GM12878 (cell line): ENCODE results near the gene PDE11A. TPM values are rescaled to one million over a fixed set of nuclear protein-coding genes. Genes with fewer than 3 reads are reported as not detected.

Source experiments
- ATAC-seq: fragments of 200-7000 bp; cut with Tn5 transposase; 3 replicates; pipeline ENCODE4 v1.9.1; 2020; ENCODE audit warnings: mild to moderate bottlenecking, moderate library complexity
- BruUV-seq: library from RNA; stranded (reverse); fragments of 400-500 nt; replicated peaks from 2 replicates; lab custom pipeline; 2021; lab: Mats Ljungman, UMichigan
- CTCF ChIA-PET: fragments of 300-600 bp; sonication (Branson Sonifier 250); formaldehyde crosslinking; extraction: SDS; loops from one replicate; lab custom pipeline; 2021; ENCODE audit warnings: inconsistent platforms; lab: Yijun Ruan, JAX
- POLR2A ChIA-PET: fragments of 350-600 bp; formaldehyde crosslinking; extraction: SDS; loops from one replicate; lab custom pipeline; 2021; ENCODE audit warnings: inconsistent platforms; lab: Charles Lee
- RAD21 ChIA-PET: fragments of 300-600 bp; sonication (Branson Sonifier 250); formaldehyde crosslinking; loops from one replicate; lab custom pipeline; 2023; ENCODE audit warnings: antibody characterized with exemption; ENCODE audit not compliant: unreplicated experiment; lab: Charles Lee
- SMC1A ChIA-PET: fragments of 300-600 bp; sonication (Branson Sonifier 250); formaldehyde crosslinking; loops from one replicate; lab custom pipeline; 2023; ENCODE audit not compliant: unreplicated experiment, uncharacterized antibody; lab: Charles Lee
- DNase-seq: peaks from one replicate; pipeline ENCODE4 v3.0.0-alpha.2; 2011; ENCODE audit warnings: low read depth, low spot score
- FAIRE-seq: peaks from 3 replicates; lab custom pipeline; 2011; peaks lifted over from hg19 to GRCh38; lab: Jason Lieb, UNC
- H2AFZ ChIP-seq: 2 replicates; pipeline ENCODE4 v1.6.0; 2011; ENCODE audit warnings: low read depth, low read length, control low read depth; ENCODE audit not compliant: control insufficient read depth
- H3K27ac ChIP-seq: 2 replicates; pipeline ENCODE4 v1.5.1; 2011; ENCODE audit warnings: control low read depth; ENCODE audit not compliant: control insufficient read depth, insufficient read depth
- H3K27me3 ChIP-seq, 2 experiments: replicated peaks in 1 of 2; 2 replicates each; pipeline versions ENCODE4 v1.6.0 to v1.6.1; 2011; ENCODE audit warnings: low read length in 1 of 2; ENCODE audit not compliant: control insufficient read depth in 2 of 2, insufficient read depth in 2 of 2
- H3K36me3 ChIP-seq, 2 experiments: 2 replicates each; pipeline ENCODE4 v1.5.1; 2011; ENCODE audit warnings: low read length in 1 of 2; ENCODE audit not compliant: control insufficient read depth in 2 of 2, insufficient read depth in 2 of 2
- H3K4me1 ChIP-seq: 2 replicates; pipeline ENCODE4 v1.6.1; 2011; ENCODE audit warnings: mild to moderate bottlenecking, low read length, moderate library complexity, mixed read lengths; ENCODE audit not compliant: control insufficient read depth, insufficient read depth
- H3K4me2 ChIP-seq: 2 replicates; pipeline ENCODE4 v1.6.0; 2011; ENCODE audit warnings: control low read depth; ENCODE audit not compliant: control insufficient read depth, insufficient read depth
- H3K4me3 ChIP-seq: fragments of 200-600 bp; sonication (generic); 2 replicates; pipeline ENCODE4 v1.5.1; 2016
- H3K79me2 ChIP-seq: 2 replicates; pipeline ENCODE4 v1.6.0; 2011; ENCODE audit warnings: low read length; ENCODE audit not compliant: control insufficient read depth, insufficient read depth
- H3K9ac ChIP-seq: 2 replicates; pipeline ENCODE4 v1.8.0; 2011; ENCODE audit warnings: low read length, control low read depth, mixed read lengths; ENCODE audit not compliant: control insufficient read depth, insufficient read depth
- H3K9me3 ChIP-seq: replicated peaks from 3 replicates; pipeline ENCODE4 v1.5.1; 2011; ENCODE audit warnings: mild to moderate bottlenecking, low read length; ENCODE audit not compliant: control insufficient read depth, insufficient read depth
- H4K20me1 ChIP-seq: 2 replicates; pipeline ENCODE4 v1.6.0; 2011; ENCODE audit not compliant: control insufficient read depth, insufficient read depth
- EGR1 ChIP-seq, 2 experiments: IDR thresholded peaks; 1 replicate in 1 of 2; 2 replicates in 1 of 2; pipeline ENCODE4 v1.6.1; 2011 to 2012; ENCODE audit warnings: low read depth in 2 of 2, low read length in 2 of 2, borderline replicate concordance in 1 of 2, mild to moderate bottlenecking in 1 of 2, moderate library complexity in 1 of 2
- NR2C2 ChIP-seq: IDR thresholded peaks from 2 replicates; pipeline ENCODE4 v1.6.1; 2011; ENCODE audit warnings: borderline replicate concordance, low read depth; ENCODE audit not compliant: control insufficient read depth, insufficient read length
- SP1 ChIP-seq: IDR thresholded peaks from one replicate; pipeline ENCODE4 v1.6.1; 2011; ENCODE audit warnings: low read depth, low read length
- SUPT20H ChIP-seq: IDR thresholded peaks from 2 replicates; pipeline ENCODE4 v1.6.1; 2011; ENCODE audit warnings: low read depth, mild to moderate bottlenecking, low read length, moderate library complexity, borderline replicate concordance; ENCODE audit not compliant: control insufficient read depth
- SUZ12 ChIP-seq: fragments of 200-600 bp; sonication (generic); IDR thresholded peaks from one replicate; pipeline ENCODE4 v1.6.1; 2018; ENCODE audit warnings: antibody characterized with exemption, mild to moderate bottlenecking; ENCODE audit not compliant: unreplicated experiment
- ZNF622 ChIP-seq: fragments of 450-650 bp; IDR thresholded peaks from 2 replicates; pipeline ENCODE4 v1.6.1; 2017; ENCODE audit warnings: mild to moderate bottlenecking, inconsistent platforms
- WGBS: methylation state at CpG from one replicate; pipeline ENCODE4 v1.1.6; 2016; ENCODE audit warnings: low lambda C conversion rate; ENCODE audit not compliant: insufficient replicate concordance, insufficient coverage; ENCODE audit errors: missing lambda C conversion rate; 5-methylcytosine and 5-hydroxymethylcytosine counted together
- in situ Hi-C: fragments of 300-500 bp; cut with MboI; formaldehyde crosslinking; loops from 9 replicates; pipeline ENCODE4 v1.14.3; 2018; ENCODE audit warnings: mixed read lengths
- intact Hi-C: fragments of 100-400 bp; cut with micrococcal nuclease; formaldehyde crosslinking; loops from one replicate; pipeline ENCODE4 v1.14.2; 2022; ENCODE audit not compliant: unreplicated experiment
- polyA plus RNA-seq, 11 experiments: library from polyadenylated mRNA; depleted of rRNA in 4 of 11; unstranded in 6 of 11; stranded (reverse) in 5 of 11; fragments of >200 nt; fragmentation: Nextera tagmentation in 4 of 11; fragmentation: Illumina TruSeq in 1 of 11; extraction: Ambion mirVana in 4 of 11; extraction: Trizol in 1 of 11; gene quantifications; 1 replicate in 1 of 11; 2 replicates in 10 of 11; pipeline versions ENCODE4 v1.2.1 to v1.2.3, GENCODE V29; 2011 to 2016; ENCODE audit warnings: inconsistent platforms in 2 of 11, missing spikeins in 2 of 11, low read depth in 1 of 11
- total RNA-seq, 4 experiments: library from RNA; depleted of rRNA in 3 of 4; stranded (reverse); fragments of >200 nt in 3 of 4; fragmentation: Illumina TruSeq in 1 of 4; extraction: Trizol in 1 of 4; gene quantifications; 2 replicates each; pipeline versions ENCODE4 v1.2.1 to v1.2.3, GENCODE V29; 2013 to 2021
- TF ChIP-seq, protein P1 (sequence below): fragments of 450-650 bp; IDR thresholded peaks from 2 replicates; pipeline ENCODE4 v1.6.1; 2017; ENCODE audit warnings: mild to moderate bottlenecking, moderate library complexity
- TF ChIP-seq, protein P2 (sequence below): fragments of 450-650 bp; IDR thresholded peaks from 2 replicates; pipeline ENCODE4 v1.6.1; 2017; ENCODE audit warnings: low read depth, mild to moderate bottlenecking, moderate library complexity
- TF ChIP-seq, protein P3 (sequence below): fragments of 450-650 bp; IDR thresholded peaks from 2 replicates; pipeline ENCODE4 v1.6.1; 2016; ENCODE audit warnings: mild to moderate bottlenecking

PDE11A gene
- total and polyA plus RNA-seq, 10 of the 15 experiments (the other 5 are each of a cell fraction or from before 2014, with no cell fraction given), result 0.01 to 0.17 (median 0.06) TPM; not detected in 5

DNA sequence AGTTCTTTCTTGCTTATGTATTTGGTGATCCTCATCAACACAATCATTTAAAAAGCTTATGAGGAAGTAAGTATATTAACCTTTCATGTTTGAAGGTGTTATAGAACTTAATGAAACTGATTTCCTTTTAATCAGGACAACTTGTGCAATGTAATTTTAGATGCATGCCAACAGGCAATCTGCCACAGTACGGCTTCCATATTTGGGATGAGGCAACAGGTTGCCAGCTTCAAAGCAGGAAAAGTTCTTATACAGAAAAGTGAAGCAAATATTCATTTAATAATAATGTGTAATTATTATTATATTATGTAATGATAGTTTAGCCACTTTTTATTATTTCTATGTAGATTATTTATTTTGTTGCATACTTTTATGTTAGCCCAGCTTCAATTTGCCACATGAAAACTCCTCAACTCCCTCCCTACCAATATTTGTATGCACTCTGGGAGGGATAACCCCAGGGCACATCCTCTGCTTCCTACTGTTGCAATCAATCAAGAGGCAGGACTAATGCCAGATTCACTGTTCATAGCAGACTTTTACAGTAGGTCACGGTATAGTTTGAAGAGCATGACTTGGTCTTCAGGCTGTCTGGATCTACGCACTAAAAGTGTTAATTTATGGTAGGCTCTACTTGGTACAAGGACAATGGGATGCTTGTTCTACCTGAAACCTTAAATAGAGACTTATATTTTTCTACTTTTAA lies 402.8 kb downstream of the PDE11A start (continued):
- TF ChIP-seq SUPT20H (no peak), ZNF622 (no peak), SP1 (no peak), SUZ12 (no peak)
- TF ChIP-seq, protein P1, sequence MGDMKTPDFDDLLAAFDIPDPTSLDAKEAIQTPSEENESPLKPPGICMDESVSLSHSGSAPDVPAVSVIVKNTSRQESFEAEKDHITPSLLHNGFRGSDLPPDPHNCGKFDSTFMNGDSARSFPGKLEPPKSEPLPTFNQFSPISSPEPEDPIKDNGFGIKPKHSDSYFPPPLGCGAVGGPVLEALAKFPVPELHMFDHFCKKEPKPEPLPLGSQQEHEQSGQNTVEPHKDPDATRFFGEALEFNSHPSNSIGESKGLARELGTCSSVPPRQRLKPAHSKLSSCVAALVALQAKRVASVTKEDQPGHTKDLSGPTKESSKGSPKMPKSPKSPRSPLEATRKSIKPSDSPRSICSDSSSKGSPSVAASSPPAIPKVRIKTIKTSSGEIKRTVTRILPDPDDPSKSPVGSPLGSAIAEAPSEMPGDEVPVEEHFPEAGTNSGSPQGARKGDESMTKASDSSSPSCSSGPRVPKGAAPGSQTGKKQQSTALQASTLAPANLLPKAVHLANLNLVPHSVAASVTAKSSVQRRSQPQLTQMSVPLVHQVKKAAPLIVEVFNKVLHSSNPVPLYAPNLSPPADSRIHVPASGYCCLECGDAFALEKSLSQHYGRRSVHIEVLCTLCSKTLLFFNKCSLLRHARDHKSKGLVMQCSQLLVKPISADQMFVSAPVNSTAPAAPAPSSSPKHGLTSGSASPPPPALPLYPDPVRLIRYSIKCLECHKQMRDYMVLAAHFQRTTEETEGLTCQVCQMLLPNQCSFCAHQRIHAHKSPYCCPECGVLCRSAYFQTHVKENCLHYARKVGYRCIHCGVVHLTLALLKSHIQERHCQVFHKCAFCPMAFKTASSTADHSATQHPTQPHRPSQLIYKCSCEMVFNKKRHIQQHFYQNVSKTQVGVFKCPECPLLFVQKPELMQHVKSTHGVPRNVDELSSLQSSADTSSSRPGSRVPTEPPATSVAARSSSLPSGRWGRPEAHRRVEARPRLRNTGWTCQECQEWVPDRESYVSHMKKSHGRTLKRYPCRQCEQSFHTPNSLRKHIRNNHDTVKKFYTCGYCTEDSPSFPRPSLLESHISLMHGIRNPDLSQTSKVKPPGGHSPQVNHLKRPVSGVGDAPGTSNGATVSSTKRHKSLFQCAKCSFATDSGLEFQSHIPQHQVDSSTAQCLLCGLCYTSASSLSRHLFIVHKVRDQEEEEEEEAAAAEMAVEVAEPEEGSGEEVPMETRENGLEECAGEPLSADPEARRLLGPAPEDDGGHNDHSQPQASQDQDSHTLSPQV, result no peak

DNA sequence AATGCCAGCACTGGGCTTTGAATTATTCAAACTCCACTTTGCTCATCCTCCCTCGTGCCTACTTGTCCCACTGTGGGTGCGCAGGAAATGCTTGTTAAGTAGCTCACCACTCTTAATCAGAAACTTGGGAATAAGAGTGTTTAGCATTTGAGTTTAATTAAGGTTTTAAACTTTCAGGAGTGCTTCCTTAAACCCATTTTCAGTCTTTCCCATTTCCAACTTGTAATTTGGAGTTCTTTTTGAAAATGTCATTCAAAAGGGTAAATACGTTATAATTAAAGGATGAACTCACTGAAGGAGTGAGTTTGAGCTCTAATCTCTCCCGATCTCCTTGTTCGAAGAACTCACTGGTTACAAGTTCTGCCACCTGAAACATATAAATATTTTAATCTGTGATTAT lies 403.4 kb downstream of the PDE11A start:
- DNase-seq (no peak), FAIRE-seq (no peak), ATAC-seq (no peak)
- CTCF ChIA-PET, result interaction anchor here (0.7 to 1.4 kb wide), 3 partner anchors 10 to 504 kb away, joined by 3 read pairs; no protein-coding TSS in a partner anchor
- no peaks in the 10 kb centered on the region for H3K79me2 ChIP-seq
- H4K20me1 ChIP-seq, result no peaks in the 10 kb centered on the region
- no peaks in the 10 kb centered on the region for H3K27me3 ChIP-seq
- H3K36me3 ChIP-seq, result no peaks in the 10 kb centered on the region
- no peak overlapping the region for H3K27ac ChIP-seq
- H3K4me1 ChIP-seq, result no peaks in the 10 kb centered on the region
- SMC1A ChIA-PET, result interaction anchor here (0.6 to 2.3 kb wide), 4 partner anchors 13 to 1472 kb away, joined by 3 to 8 read pairs (median 4); no protein-coding TSS in a partner anchor
- TF ChIP-seq EGR1 (IDR thresholded peaks at IDR 0.05; ENCODE audit: borderline replicate concordance in 1 of 2, low read depth in 2 of 2, low read length in 2 of 2), result no peak
- TF ChIP-seq, protein P2, sequence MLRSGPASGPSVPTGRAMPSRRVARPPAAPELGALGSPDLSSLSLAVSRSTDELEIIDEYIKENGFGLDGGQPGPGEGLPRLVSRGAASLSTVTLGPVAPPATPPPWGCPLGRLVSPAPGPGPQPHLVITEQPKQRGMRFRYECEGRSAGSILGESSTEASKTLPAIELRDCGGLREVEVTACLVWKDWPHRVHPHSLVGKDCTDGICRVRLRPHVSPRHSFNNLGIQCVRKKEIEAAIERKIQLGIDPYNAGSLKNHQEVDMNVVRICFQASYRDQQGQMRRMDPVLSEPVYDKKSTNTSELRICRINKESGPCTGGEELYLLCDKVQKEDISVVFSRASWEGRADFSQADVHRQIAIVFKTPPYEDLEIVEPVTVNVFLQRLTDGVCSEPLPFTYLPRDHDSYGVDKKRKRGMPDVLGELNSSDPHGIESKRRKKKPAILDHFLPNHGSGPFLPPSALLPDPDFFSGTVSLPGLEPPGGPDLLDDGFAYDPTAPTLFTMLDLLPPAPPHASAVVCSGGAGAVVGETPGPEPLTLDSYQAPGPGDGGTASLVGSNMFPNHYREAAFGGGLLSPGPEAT, result no peak
- no peak for TF ChIP-seq NR2C2
- TF ChIP-seq, protein P3, sequence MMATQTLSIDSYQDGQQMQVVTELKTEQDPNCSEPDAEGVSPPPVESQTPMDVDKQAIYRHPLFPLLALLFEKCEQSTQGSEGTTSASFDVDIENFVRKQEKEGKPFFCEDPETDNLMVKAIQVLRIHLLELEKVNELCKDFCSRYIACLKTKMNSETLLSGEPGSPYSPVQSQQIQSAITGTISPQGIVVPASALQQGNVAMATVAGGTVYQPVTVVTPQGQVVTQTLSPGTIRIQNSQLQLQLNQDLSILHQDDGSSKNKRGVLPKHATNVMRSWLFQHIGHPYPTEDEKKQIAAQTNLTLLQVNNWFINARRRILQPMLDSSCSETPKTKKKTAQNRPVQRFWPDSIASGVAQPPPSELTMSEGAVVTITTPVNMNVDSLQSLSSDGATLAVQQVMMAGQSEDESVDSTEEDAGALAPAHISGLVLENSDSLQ, result no peak
- H3K9ac ChIP-seq, result no peak overlapping the region
- no peak overlapping the region for H3K4me2 ChIP-seq
- in situ Hi-C loops (no loop called here), intact Hi-C loops (no loop called here)
- no peak overlapping the region for H3K4me3 ChIP-seq
- no peak overlapping the region for H2AFZ ChIP-seq
- H3K9me3 ChIP-seq, result no peaks in the 10 kb centered on the region
- RAD21 ChIA-PET, result no interaction called here
- no TSS peak for BruUV-seq
- POLR2A ChIA-PET, result no interaction called here
- WGBS, result 89% methylated on average over 5 of the region's 5 CpGs
